Loucy (cell line): Measurements from ENCODE around the gene POLR2B.

Experiments
- H2AFZ ChIP-seq: fragments of 200-600 bp; sonication (generic); 2 replicates; pipeline ENCODE4 v1.6.0; 2016; ENCODE audit warnings: antibody characterized with exemption, mild to moderate bottlenecking, low read length, moderate library complexity
- H3F3A ChIP-seq: fragments of 200-600 bp; 2 replicates; pipeline ENCODE4 v1.6.0; 2016; ENCODE audit warnings: antibody characterized with exemption, low read depth, mild to moderate bottlenecking
- H3K27me3 ChIP-seq: fragments of 200-600 bp; sonication (generic); 2 replicates; pipeline ENCODE4 v1.6.1; 2014; ENCODE audit warnings: low read length, mild to moderate bottlenecking; ENCODE audit not compliant: insufficient read depth, poor library complexity, severe bottlenecking
- H3K36me3 ChIP-seq: fragments of 200-600 bp; sonication (generic); 2 replicates; pipeline ENCODE4 v1.6.1; 2016; ENCODE audit warnings: low read length; ENCODE audit not compliant: insufficient read depth
- H3K4me1 ChIP-seq: fragments of 200-600 bp; sonication (generic); 2 replicates; pipeline ENCODE4 v1.5.1; 2014; ENCODE audit warnings: low read length, mild to moderate bottlenecking; ENCODE audit not compliant: insufficient read depth, poor library complexity, severe bottlenecking
- H3K4me2 ChIP-seq: fragments of 200-600 bp; sonication (generic); 2 replicates; pipeline ENCODE4 v1.6.0; 2014; ENCODE audit warnings: antibody characterized with exemption, low read length, low read depth, mild to moderate bottlenecking; ENCODE audit not compliant: poor library complexity, severe bottlenecking
- H3K4me3 ChIP-seq: fragments of 200-600 bp; sonication (generic); 2 replicates; pipeline ENCODE4 v1.5.1; 2014; ENCODE audit warnings: low read length, mild to moderate bottlenecking, mixed read lengths; ENCODE audit not compliant: poor library complexity, severe bottlenecking
- H3K79me2 ChIP-seq: fragments of 200-600 bp; sonication (generic); 2 replicates; pipeline ENCODE4 v1.6.1; 2014; ENCODE audit warnings: low read length; ENCODE audit not compliant: insufficient read depth
- H3K9ac ChIP-seq: fragments of 200-600 bp; sonication (generic); 2 replicates; pipeline ENCODE4 v1.6.0; 2014; ENCODE audit warnings: mild to moderate bottlenecking, low read depth, low read length, moderate library complexity; ENCODE audit not compliant: poor library complexity, severe bottlenecking
- H3K9me2 ChIP-seq: fragments of 200-600 bp; sonication (generic); replicated peaks from 2 replicates; pipeline ENCODE4 v1.6.1; 2016; ENCODE audit warnings: low read depth, low read length, mixed read lengths
- H3K9me3 ChIP-seq: fragments of 200-600 bp; sonication (generic); 2 replicates; pipeline ENCODE4 v1.6.1; 2014; ENCODE audit warnings: mild to moderate bottlenecking, antibody characterized with exemption, low read length, low read depth; ENCODE audit not compliant: insufficient read depth
- H4K20me1 ChIP-seq: fragments of 200-600 bp; sonication (generic); 2 replicates; pipeline ENCODE4 v1.6.0; 2014; ENCODE audit warnings: antibody characterized with exemption, low read length, mild to moderate bottlenecking; ENCODE audit not compliant: insufficient read depth, poor library complexity, severe bottlenecking
- EZH2phosphoT487 ChIP-seq: fragments of 200-600 bp; IDR thresholded peaks from 2 replicates; pipeline ENCODE4 v1.6.1; 2018; ENCODE audit warnings: antibody characterized with exemption, mild to moderate bottlenecking, moderate library complexity, borderline replicate concordance
- TF ChIP-seq, protein P1 (sequence below): fragments of 200-600 bp; sonication (generic); conservative IDR thresholded peaks from 2 replicates; pipeline ENCODE4 v1.5.1; 2014; ENCODE audit warnings: mild to moderate bottlenecking, antibody characterized with exemption, low read length

The POLR2B gene

GRCh38 chr4:57075367-57075766 is 96.7 kb downstream of the POLR2B start:
- Histone ChIP-seq H3K9me2 (no peaks in the 10 kb centered on the region), H3K9ac (no peak overlapping the region), H3K4me1 (no peaks in the 10 kb centered on the region), H3K4me2 (no peak overlapping the region), H3K27me3 (no peaks in the 10 kb centered on the region), H3K9me3 (no peaks in the 10 kb centered on the region), H3K36me3 (no peaks in the 10 kb centered on the region), H3F3A (no peaks in the 10 kb centered on the region), H4K20me1 (no peaks in the 10 kb centered on the region), H3K4me3 (no peak overlapping the region), H3K79me2 (no peaks in the 10 kb centered on the region), H2AFZ (no peak overlapping the region)
- TF ChIP-seq EZH2phosphoT487 = no peak
- TF ChIP-seq, protein P1, sequence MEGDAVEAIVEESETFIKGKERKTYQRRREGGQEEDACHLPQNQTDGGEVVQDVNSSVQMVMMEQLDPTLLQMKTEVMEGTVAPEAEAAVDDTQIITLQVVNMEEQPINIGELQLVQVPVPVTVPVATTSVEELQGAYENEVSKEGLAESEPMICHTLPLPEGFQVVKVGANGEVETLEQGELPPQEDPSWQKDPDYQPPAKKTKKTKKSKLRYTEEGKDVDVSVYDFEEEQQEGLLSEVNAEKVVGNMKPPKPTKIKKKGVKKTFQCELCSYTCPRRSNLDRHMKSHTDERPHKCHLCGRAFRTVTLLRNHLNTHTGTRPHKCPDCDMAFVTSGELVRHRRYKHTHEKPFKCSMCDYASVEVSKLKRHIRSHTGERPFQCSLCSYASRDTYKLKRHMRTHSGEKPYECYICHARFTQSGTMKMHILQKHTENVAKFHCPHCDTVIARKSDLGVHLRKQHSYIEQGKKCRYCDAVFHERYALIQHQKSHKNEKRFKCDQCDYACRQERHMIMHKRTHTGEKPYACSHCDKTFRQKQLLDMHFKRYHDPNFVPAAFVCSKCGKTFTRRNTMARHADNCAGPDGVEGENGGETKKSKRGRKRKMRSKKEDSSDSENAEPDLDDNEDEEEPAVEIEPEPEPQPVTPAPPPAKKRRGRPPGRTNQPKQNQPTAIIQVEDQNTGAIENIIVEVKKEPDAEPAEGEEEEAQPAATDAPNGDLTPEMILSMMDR = no peak

DNA sequence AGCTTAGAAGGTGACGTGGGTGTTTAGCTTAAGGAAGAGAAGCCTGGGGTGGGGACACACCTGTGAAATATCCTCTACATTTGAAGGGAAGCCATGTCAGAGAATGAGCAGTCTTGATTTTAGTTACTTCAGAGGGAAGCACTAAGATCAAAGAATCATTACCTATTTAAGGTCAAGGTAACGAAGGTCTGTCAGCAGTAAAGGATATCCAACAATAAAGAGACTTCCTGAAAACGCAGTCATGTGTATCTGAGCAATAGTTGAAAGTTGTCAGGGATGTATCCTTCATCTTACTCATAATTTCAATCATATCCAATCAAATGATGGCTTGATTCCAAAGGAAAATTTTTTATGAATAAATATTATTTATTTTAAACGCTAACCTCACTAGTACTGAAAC is 98.0 kb downstream of the POLR2B start:
- no peaks in the 10 kb centered on the region for H3K79me2 ChIP-seq
- H3K4me2 ChIP-seq = no peak overlapping the region
- H4K20me1 ChIP-seq = no peaks in the 10 kb centered on the region
- H2AFZ ChIP-seq = no peak overlapping the region
- no peaks in the 10 kb centered on the region for H3K27me3 ChIP-seq
- TF ChIP-seq, protein P1 = no peak
- TF ChIP-seq EZH2phosphoT487 = no peak
- H3K9ac ChIP-seq = no peak overlapping the region
- H3F3A ChIP-seq = no peaks in the 10 kb centered on the region
- no peak overlapping the region for H3K4me3 ChIP-seq
- H3K36me3 ChIP-seq = no peaks in the 10 kb centered on the region
- H3K9me2 ChIP-seq = no peaks in the 10 kb centered on the region
- H3K9me3 ChIP-seq = no peaks in the 10 kb centered on the region
- H3K4me1 ChIP-seq = peaks cover 10% of the 10 kb centered on the region

DNA sequence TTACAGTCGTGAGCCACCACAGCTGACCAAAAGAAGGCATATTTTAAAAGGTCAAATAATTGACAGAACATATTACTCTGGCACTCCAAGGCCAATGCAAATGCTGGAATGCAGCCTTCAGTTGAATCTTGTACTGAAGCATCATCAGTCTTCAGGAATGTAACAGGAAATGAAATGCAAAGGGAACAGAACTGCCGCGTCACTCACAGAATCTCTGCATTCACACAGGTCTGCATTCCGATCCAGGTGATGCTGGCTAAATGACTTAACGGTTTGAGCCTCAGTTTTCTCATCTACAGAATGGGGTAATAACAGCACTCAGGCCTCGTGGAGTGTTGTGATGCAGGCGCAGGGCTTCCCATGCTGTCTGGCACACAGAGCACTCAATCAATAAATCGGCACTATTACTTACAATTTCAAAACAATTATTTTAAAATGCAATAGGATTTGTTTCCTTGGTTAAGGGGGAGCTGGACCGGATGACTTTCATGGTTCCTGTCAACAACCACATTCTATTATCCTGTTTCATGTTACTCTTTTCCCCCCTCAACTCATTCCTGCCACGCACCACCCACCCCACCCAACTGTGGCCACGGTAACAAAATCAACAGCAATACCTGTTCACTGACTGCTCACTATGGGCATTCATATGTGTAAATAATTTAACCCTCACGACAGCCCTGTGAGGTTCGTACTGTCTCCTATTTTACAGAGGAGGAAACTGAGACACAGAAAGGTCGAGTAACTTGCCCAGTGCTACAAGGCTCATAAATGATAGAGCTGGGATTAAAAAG is 99.1 kb downstream of the POLR2B start:
- Histone ChIP-seq H3K4me3 (no peak overlapping the region), H3K27me3 (no peaks in the 10 kb centered on the region), H4K20me1 (no peaks in the 10 kb centered on the region), H3K9ac (no peak overlapping the region), H2AFZ (no peak overlapping the region), H3K4me1 (peaks cover 10% of the 10 kb centered on the region), H3K4me2 (no peak overlapping the region), H3K36me3 (no peaks in the 10 kb centered on the region), H3K79me2 (no peaks in the 10 kb centered on the region), H3K9me3 (no peaks in the 10 kb centered on the region), H3K9me2 (no peaks in the 10 kb centered on the region), H3F3A (no peaks in the 10 kb centered on the region)
- TF ChIP-seq, protein P1 = no peak
- no peak for TF ChIP-seq EZH2phosphoT487
